Forelimb muscle (tissue), 1 donor: Measurements from ENCODE around the gene NUDT4. TPM values are rescaled to one million over a fixed set of nuclear protein-coding genes. Genes with fewer than 3 reads are reported as not detected.
"Not testable (repeated sequence)": the region's sequence is repeated elsewhere in the genome, so short reads cannot be mapped to it uniquely, and the experiment has no call there.

ENCODE experiments used
- DNase-seq: peaks from one replicate; pipeline ENCODE4 v3.0.0-alpha.2; 2013; ENCODE audit warnings: low read depth
- polyA plus RNA-seq: library from polyadenylated mRNA; unstranded; fragments of 120-200 nt; gene quantifications from one replicate; pipeline ENCODE4 v1.2.1, GENCODE V29; 2013; ENCODE audit not compliant: insufficient read length

Gene NUDT4
- polyA plus RNA-seq, 1 donor = 74.8 TPM

DNA sequence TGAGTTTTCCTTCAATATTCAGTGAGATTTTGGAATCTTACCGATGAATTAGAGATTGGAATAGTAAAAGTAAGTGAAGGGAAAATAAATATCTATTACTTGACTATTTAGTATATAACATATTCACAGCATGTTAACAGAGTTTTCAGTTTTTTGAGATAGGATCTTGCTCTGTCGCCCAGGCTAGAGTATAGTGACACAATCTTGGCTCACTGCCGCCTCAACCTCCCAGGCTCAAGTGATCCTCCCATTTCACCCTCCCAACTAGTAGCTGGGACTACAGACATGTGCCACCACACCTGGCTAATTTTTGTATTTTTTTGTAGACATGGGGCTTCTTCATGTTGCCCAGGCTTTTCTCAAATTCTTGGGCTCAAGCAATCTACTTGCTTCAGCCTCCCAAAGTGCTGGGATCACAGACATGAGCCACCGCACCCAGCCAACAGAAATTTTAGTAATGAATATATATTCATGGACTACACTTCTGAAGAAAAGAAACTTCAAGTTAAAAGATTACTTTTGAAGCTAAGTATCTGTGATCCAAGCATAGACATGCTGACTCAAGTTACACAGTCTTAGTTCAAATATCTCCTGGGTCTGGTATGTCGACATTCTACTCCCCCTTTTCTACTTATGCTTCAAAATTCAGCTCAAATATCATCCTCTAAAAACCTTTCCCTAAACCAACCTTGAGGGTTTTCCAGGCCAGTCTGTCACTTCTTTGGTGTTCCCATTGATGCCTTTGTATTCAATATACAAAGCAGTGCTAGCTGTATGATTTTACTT is 50.2 kb downstream of the NUDT4 start:
- no peak for DNase-seq

DNA sequence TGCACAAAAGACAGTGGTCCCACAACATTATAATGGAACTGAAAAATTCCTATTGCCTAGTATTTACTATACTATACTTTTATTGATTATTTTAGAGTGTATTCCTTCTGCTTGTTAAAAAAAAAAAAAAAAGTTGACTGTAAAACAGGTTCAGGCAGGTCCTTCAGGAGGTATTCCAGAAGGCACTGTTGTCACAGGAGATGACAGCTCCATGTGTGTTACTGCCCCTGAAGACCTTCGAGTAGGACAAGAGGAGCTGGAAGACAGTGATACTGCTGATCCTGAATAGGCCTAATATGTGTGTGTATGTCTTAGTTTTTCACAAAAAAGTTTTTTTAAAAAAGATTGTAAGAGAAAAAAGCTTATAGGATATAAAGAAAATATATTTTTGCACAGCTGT is 51.7 kb downstream of the NUDT4 start:
- DNase-seq = no peak

- no peak for DNase-seq
Observed at GRCh38 chr12:93429852-93430251, 52.1 kb downstream of the NUDT4 start.

GRCh38 chr12:93430280-93430679 is 52.6 kb downstream of the NUDT4 start:
- DNase-seq = no peak

DNA sequence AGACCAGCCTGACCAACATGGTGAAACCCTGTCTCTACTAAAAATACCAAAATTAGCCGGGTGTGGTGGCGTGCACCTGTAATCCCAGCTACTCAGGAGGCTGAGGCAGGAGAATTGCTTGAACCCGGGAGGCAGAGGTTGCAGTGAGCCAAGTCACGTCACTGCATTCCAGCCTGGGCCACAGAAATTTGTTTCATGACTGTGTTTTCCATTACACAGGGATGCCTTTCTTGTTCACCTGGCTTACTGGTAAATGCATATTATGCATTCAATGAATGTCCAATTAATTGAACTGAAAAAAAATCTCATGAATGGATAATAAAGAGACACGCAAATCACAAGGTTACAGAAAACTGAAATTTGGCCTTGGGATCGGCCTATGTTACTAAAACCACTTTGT is 54.3 kb downstream of the NUDT4 start:
- not testable (repeated sequence) for DNase-seq

GRCh38 chr12:93434256-93434865 is 56.6 kb downstream of the NUDT4 start:
- no peak for DNase-seq

DNA sequence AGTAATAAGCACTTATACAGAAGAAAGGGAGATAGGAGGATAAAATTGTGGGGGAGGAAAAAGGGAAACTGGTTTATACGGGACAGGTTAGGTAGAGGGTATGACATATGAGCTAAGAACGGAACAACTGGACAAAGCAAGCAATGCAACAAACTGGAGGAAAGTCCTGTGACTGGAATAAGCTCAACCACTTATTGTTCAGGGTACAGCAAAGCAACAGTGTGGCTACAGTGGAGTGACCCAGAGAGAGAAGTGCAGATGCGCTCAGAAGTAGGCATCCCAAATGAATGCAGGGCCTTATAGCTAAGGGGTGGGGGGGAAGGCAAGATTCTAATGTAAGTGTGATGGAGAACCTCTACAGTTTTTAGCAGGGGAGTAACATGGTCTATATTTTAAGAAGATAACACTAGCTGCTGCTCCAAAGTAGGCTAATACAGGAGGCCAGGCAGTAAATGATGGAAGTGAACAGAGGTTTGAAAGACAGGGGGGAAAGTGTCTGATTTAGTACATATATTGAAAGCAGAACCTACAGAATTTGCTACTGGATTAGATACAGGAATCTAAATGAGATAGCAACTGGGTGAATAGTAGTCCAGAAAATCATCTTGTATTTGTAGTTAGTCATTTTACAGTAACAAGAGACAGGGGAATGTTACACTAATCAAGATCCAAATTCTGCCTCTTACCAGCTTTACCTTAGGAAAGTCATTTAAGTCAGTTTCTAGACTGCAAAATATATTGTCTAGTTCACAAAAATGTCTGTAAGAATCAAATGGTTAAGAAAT is 60.7 kb downstream of the NUDT4 start:
- DNase-seq = no peak

- DNase-seq = no peak
Observed at GRCh38 chr12:93440043-93440835, 62.5 kb downstream of the NUDT4 start.

DNA sequence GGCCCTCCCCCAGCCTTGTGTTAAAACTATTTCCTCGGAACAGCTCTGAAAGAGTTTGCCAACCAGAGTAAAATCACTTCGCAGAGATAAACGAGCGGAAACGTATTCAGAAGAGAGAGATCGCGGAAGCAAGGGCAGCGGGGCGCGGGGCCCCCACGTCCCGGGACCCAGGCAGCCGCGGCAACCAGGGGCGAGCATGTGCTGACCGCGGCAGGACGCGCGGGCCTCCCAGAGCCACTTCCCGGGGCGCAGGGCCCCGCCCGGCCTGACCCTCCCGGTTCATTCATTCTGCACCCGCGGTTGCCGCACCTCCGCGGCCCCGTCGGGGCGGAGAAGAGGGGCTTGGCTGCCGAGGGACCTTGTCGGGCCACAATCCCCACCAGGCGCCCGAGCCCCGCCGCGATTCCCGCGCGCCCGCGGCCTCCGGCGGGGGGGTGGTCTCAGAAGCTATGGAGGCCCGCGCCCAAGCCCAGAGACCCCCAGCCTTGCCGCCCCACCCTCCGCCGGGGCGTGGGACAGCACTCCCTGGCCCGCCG is 63.4 kb downstream of the NUDT4 start:
- DNase-seq = no peak

- peak; percentile 60 for DNase-seq
Observed at GRCh38 chr12:93441617-93442410, 64.1 kb downstream of the NUDT4 start, which contains the start of gene UBE2N. Gene UBE2N (minus strand): TSS chr12:93441947. CDS start chr12:93441884, 63 bp downstream.

DNA sequence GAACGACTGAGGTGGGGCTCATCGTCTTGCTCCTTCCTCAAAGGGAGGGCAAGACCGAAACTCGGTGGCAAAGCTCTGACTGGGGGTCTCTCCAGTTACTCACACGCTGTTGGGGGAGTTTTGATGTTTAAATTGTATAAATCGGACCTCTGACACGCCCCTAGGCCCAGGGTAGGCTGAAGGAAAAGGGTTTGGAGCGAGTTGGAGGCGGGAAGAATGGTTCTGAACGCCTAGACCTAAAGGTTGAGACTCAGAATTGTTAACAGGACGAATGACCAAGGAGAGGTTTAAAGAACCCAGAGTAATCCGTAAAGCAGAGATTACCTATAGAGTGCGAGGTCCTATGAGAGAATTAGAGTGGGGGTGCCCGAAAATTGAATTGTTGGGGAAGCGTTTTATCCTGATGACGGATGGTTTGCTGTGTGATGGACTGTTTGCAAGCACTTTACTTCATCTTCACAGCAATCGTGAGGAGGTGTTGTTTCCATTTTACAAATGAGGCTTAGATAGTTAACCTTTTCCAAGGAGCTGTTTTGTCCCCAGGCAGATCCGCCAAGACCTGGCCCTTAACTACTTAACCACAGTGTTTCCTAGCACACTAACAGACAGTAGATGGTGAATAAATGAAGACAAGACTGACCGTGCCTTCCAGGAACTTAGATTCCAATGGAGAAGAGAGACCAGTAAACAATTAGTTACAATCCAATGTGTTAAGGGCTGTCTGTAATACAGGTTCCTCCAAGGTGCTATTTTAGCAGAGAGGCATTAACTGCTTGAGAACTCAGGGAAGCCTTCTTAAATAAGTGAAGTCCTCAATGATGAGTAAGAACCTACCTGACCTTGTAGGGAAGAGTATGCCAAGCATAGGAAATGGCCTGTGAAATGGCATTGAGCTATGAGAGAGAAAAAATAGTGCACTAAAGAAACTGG is 65.0 kb downstream of the NUDT4 start:
- DNase-seq = no peak

DNA sequence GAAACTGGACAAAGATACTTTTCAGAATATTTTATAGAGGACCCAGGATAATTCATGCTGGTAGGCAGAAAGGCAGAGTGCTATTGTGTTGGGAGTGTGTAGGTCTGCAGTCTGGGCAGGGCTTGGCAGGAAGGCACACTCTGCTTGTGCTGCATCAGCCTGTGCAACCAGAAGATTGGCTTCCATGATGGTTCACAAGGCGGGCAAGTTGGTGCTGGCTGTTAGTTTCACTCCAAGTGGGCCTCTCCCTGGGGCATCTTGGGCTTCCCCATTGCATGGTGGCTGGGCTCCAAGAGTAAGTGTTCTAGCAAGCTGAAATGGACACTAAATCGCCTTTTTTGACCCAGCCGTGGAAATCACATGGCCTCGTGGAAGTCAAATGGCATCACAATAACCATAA is 65.9 kb downstream of the NUDT4 start:
- DNase-seq = no peak

DNA sequence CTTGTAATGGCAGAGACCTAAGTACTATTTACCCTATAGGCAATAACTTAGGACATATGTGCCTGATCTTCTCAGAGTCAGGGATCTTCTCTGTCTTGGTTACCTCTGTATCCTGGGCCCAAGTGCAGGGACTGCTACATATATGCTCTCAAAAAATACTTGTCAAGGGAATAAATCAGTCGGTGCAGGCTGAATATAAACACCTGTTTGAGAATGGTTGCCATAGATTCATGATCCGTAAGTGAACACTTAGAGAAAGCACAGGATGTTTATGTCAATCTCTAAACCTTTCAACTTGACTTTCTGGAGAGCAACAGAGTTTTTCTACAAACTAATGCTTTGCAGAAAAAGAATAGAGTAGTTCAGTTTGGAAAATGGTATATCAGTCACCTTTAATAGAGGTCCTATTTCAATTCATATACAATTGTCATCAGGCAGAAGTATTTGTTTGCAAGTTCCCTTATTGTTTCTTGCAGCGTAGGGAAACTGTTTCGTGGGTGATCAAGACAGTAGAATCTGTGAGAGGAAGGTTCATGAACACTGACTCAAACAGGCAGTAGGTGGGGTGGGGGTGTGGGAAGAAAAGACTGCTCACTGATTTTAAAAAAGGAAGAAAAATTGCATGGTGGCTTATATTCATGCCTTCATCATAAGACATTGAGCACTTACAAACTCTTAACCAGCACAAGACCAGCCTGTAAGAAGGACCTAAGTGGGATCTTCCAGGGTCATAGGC is 70.0 kb downstream of the NUDT4 start:
- no peak for DNase-seq

- DNase-seq = no peak
Observed at GRCh38 chr12:93448796-93449195, 71.1 kb downstream of the NUDT4 start.

GRCh38 chr12:93449277-93449676 is 71.6 kb downstream of the NUDT4 start:
- no peak for DNase-seq

GRCh38 chr12:93451423-93452158 is 73.9 kb downstream of the NUDT4 start:
- DNase-seq = no peak

- DNase-seq = no peak
Observed at GRCh38 chr12:93453633-93454032, 75.9 kb downstream of the NUDT4 start.

DNA sequence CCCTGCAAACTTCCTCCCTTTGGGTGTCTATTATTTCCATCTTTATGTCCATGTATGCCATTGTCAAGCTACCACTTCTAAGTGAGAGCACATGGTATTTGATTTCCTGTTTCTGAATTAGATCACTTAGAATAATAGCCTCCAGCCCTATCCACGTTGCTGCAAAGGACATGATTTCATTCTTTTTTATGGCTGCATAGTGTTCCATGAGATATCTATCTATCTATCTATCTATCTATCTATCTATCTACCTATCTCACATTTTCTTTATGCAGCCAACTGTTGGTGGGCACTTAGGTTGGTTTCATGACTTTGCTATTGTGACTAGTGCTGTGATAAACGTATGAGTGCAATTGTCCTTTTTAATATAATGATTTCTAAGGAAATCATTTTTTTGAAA is 78.4 kb downstream of the NUDT4 start:
- no peak for DNase-seq
